Cardiac muscle cell (in vitro differentiated cells and primary cell): ENCODE results near the gene PHYH. TPM values are rescaled to one million over a fixed set of nuclear protein-coding genes. Genes with fewer than 3 reads are reported as not detected.

Source experiments
- DNase-seq, 2 donors: peaks; one replicate each; pipeline versions ENCODE4 v3.0.0 to v3.0.0-alpha.2; 2010 to 2017; ENCODE audit warnings: low read depth in 1 of 2, low spot score in 1 of 2
- H3K27ac ChIP-seq: fragments of 200-600 bp; sonication (generic); 2 replicates; pipeline ENCODE4 v1.5.1; 2016
- H3K27me3 ChIP-seq: fragments of 200-600 bp; sonication (generic); 2 replicates; pipeline ENCODE4 v1.6.0; 2016; ENCODE audit warnings: control low read depth
- H3K36me3 ChIP-seq: fragments of 200-600 bp; sonication (generic); 2 replicates; pipeline ENCODE4 v1.5.1; 2016; ENCODE audit warnings: control low read depth
- H3K4me1 ChIP-seq: fragments of 200-600 bp; sonication (generic); 2 replicates; pipeline ENCODE4 v1.8.1; 2017; ENCODE audit warnings: low read depth, mild to moderate bottlenecking, mixed run types
- H3K4me3 ChIP-seq: fragments of 200-600 bp; sonication (generic); 2 replicates; pipeline ENCODE4 v1.5.1; 2016; ENCODE audit warnings: mild to moderate bottlenecking
- H3K9me3 ChIP-seq: fragments of 200-600 bp; sonication (generic); 2 replicates; pipeline ENCODE4 v1.5.1; 2017; ENCODE audit warnings: low read depth, mild to moderate bottlenecking, control low read depth
- polyA plus RNA-seq: library from polyadenylated mRNA; unstranded; fragments of >200 nt; fragmentation: Nextera tagmentation; extraction: Ambion mirVana; gene quantifications from 2 replicates; pipeline ENCODE4 v1.2.1, GENCODE V29; 2016
- total RNA-seq: library from RNA; depleted of rRNA; stranded (reverse); fragments of >200 nt; gene quantifications from 2 replicates; pipeline ENCODE4 v1.2.3, GENCODE V29; 2016
- TF ChIP-seq, protein P1 (sequence below): IDR thresholded peaks from 2 replicates; pipeline ENCODE4 v1.5.1; 2012; ENCODE audit warnings: low read depth, mild to moderate bottlenecking, low read length

PHYH gene
- total and polyA plus RNA-seq, 2 experiments from 2014 or later = 26.4 to 40.9 TPM

DNA sequence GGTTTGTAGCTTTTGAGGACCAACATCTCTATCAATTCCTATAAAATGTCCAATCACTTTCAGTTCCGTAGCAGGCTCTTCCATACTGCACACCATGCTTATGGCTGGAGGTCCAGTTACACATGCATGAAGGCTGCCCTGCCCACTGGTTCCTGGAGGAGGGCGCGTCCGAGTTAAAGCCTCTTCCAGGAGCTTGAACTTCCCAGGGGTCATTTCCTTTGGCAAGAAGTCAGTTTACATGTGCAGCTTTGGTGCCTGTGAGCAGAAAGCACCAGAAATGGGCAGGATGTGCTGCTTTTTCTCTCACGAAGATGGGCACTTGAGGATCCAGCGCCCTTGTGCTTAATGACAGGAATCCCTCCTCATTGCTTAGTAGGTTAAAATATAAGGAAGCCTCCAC, 17.6 kb upstream of the PHYH start:
- Histone ChIP-seq H3K27ac (no peak overlapping the region), H3K36me3 (peaks cover 23% of the 10 kb centered on the region), H3K4me1 (no peaks in the 10 kb centered on the region), H3K27me3 (no peaks in the 10 kb centered on the region), H3K9me3 (no peaks in the 10 kb centered on the region), H3K4me3 (no peak overlapping the region)
- TF ChIP-seq, protein P1, sequence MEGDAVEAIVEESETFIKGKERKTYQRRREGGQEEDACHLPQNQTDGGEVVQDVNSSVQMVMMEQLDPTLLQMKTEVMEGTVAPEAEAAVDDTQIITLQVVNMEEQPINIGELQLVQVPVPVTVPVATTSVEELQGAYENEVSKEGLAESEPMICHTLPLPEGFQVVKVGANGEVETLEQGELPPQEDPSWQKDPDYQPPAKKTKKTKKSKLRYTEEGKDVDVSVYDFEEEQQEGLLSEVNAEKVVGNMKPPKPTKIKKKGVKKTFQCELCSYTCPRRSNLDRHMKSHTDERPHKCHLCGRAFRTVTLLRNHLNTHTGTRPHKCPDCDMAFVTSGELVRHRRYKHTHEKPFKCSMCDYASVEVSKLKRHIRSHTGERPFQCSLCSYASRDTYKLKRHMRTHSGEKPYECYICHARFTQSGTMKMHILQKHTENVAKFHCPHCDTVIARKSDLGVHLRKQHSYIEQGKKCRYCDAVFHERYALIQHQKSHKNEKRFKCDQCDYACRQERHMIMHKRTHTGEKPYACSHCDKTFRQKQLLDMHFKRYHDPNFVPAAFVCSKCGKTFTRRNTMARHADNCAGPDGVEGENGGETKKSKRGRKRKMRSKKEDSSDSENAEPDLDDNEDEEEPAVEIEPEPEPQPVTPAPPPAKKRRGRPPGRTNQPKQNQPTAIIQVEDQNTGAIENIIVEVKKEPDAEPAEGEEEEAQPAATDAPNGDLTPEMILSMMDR = no peak
- DNase-seq = no peak

GRCh38 chr10:13316635-13317311, 16.9 kb upstream of the PHYH start:
- Histone ChIP-seq H3K4me1 (no peaks in the 10 kb centered on the region), H3K27ac (no peak overlapping the region), H3K27me3 (no peaks in the 10 kb centered on the region), H3K36me3 (peaks cover 22% of the 10 kb centered on the region), H3K9me3 (no peaks in the 10 kb centered on the region), H3K4me3 (no peak overlapping the region)
- TF ChIP-seq, protein P1 = no peak
- no peak for DNase-seq

DNA sequence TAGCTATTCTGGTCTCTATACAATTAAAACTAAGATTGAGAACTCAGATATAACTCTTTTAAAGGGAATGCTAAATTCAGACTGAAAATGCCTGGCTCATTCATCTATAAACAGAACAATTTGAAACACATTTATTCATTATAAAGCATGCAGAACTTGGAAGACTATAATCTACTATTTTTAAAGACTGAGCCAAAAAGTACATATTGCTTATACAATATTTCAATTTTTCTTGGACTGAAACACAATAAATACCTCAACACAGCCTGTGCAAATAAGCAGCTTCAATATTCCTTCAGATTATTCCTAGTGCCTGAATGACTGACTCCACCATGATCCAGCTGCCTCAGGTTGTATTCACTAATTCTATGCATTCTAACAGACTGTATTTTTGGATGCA, 15.5 kb upstream of the PHYH start:
- Histone ChIP-seq H3K4me3 (no peak overlapping the region), H3K9me3 (no peaks in the 10 kb centered on the region), H3K36me3 (peaks cover 12% of the 10 kb centered on the region)

GRCh38 chr10:13311177-13311575, 11.3 kb upstream of the PHYH start:
- Histone ChIP-seq H3K36me3 (no peaks in the 10 kb centered on the region), H3K9me3 (no peaks in the 10 kb centered on the region), H3K27me3 (no peaks in the 10 kb centered on the region), H3K4me3 (no peak overlapping the region), H3K4me1 (no peaks in the 10 kb centered on the region), H3K27ac (no peak overlapping the region)
- DNase-seq = no peak
- TF ChIP-seq, protein P1 = no peak

More for the DNA sequence above, 15.5 kb upstream of the PHYH start:
- Histone ChIP-seq H3K4me1 (no peaks in the 10 kb centered on the region), H3K27ac (no peak overlapping the region), H3K27me3 (no peaks in the 10 kb centered on the region)
- DNase-seq = no peak
- TF ChIP-seq, protein P1 = no peak

- Histone ChIP-seq H3K27ac (no peak overlapping the region), H3K36me3 (no peaks in the 10 kb centered on the region), H3K27me3 (no peaks in the 10 kb centered on the region), H3K4me1 (no peaks in the 10 kb centered on the region), H3K4me3 (no peak overlapping the region), H3K9me3 (no peaks in the 10 kb centered on the region)
- TF ChIP-seq, protein P1 = no peak
- DNase-seq = no peak
Measured at GRCh38 chr10:13310518-13311176, 10.8 kb upstream of the PHYH start.
